GM21576 (cell line): ENCODE measurements around the gene QPCTL.
"Not testable (repeated sequence)": the region's sequence is repeated elsewhere in the genome, so short reads cannot be mapped to it uniquely, and the experiment has no call there.

ENCODE experiments used
- ATAC-seq: cut with Tn5 transposase; IDR thresholded peaks from one replicate; pipeline ENCODE4 v1.9.1; 2021; ENCODE audit warnings: mild to moderate bottlenecking, moderate library complexity; ENCODE audit not compliant: unreplicated experiment

QPCTL gene

DNA sequence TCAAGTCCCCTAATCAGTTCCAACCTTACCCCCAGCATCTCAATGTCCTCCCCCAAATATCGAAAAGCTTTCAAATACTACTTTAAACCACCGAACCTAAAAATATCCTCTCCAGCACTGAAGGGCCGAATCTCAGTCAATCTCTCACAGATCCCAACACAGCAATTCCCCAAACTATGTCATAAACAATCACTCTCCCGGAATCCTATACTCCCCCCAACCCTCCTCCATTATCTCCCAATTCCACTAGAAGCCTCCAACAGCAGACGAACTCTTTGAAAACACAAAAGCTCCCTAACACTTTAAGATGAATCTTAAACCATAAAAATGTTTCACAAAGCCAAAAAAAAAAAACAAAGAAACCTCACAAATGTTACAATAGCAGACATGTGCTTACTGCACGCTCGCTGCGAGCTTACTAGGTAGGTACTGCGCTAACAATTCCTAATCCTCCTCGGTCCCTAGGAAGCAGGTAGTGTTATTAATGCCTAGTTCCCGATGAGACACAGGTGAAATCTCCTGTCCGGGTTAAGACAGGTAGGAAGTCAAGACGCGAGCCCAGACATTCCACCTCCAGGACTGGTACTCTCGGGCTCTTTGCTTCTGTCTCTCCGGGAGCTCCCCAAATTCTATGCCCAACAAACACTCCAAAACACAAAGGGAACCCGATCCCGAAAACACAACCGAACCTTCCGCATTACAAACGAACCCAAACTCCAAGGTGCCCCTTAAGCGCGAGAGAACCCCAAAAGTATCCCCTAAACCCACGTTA is 24.1 kb downstream of the QPCTL start:
- ATAC-seq = no peak

DNA sequence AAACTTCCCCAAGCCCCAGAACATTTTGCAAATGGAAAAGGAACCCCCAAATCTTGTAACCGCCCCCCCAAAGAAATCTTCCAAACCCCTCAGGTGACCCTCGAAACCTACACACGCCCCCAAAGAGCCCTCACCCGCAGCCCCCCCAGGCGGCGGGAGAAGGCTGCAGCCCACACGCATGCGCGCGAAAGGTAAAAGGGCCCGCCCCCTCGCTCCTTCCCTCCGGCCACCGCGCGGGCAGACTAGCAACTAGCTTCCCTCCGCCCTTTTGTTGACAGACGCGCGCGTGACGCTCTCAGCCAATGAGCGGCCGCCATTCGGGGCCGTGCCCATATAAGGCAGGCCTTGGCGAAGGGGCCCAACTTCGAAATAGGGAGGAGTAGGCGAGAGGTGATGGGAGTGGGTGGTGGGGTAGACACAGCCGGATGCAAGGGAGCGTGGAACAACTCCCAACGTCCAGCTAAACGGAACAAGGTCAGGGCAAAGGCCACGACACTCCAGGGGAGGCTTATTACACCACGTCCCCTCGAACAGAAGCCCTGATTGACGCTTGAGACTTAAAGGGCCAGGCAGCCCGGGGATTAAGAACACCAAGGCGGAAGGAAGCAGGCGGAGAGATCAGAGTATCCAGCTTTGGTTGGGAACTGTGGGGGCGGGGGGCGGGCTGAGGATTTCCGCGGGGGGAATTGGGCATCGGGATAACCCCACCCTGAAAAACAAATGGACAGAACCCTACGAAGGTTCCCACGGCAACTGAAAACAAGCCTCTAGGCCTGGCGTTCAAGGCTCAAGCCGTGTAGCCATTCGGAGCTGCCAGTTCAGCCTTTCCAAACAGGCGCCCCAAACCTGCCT is 24.9 kb downstream of the QPCTL start:
- ATAC-seq = peak; percentile 87

DNA sequence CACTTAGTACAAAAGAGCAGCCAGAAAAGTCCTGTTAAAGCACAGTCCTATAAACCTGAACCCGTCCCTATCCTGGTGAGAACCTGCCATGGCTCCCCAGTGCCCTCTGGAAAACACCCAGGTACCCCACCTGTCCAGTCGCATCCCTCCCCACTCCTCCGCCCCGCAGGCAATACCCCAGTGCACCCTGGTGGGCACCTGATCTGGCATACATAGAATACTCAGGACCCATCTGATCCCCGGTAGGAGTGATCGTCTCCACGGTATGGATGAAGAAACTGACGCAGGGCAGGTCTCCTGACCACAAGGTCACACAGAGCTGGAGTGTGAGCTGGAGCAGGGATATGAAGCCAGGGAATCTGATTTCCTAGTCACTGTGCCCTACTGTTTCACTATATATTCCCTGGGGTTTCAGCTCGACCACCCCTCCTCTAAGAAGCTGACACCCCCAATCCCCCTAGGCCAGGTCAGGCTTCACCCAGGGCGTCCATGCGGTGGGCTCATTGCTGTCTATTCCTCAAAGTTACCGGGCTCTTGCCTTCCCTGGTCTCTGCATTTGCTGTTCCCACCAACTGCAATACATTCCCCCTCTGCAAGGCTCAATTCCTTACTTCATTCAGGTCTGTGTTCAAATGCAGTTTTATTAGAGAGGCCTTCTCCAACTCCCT is 25.7 kb downstream of the QPCTL start:
- ATAC-seq = peak; percentile 8

DNA sequence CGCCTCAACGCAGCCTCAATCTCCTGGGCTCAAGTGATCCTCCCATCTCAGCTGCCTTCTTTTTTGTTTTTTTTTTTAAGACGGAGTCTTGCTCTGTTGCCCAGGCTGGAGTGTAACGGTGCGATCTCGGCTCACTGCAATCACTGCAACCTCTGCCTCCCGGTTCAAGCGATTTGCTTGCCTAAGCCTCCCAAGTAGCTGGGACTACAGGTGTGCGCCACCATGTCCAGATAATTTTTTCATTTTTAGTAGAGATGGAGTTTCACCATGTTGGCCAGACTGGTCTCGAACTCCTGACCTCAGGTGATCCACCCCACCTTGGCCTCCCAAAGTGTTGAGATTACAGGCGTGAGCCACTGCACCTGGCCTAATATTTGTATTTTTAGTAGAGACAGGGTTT is 27.6 kb downstream of the QPCTL start:
- ATAC-seq = not testable (repeated sequence)

DNA sequence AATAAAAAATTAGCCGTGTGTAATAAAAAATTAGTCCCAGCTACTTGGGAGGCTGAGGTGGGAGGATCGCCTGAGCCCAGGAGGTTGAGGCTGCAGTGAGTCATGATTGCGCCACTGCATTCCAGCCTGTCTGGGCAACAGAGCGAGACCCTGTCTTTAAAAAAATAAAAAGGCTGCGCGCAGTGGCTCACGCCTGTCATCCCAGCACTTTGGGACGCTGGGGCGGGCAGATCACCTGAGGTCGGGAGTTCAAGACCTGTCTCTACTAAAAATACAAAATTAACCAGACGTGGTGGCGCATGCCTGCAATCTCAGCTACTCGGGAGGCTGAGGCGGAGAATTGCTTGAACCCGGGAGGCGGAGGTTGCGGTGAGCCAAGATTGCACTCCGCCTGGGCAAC is 36.2 kb downstream of the QPCTL start:
- ATAC-seq = not testable (repeated sequence)

DNA sequence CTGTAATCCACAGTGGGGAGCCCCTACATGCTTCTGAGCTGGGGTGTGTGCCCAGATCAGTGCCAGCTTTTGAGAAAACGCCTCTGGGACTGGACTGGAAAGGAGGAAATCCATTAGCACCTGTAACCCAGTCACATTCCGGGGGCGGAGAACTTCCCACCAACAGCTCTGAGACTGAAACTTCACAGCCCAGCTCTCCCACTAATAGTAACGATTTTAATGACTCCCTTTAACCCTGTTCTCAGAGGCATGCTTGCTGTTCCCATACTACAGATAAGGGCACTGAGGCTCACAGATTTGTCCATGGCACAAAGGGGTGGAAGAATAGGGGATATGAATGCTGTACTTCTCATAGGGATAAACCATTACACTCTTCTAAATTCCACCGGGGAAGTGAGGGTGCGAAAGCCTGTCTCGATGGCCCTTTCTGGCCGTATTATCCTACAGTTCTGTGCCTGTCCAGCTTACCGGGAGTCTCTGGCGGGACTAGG is 37.4 kb downstream of the QPCTL start:
- no peak for ATAC-seq

DNA sequence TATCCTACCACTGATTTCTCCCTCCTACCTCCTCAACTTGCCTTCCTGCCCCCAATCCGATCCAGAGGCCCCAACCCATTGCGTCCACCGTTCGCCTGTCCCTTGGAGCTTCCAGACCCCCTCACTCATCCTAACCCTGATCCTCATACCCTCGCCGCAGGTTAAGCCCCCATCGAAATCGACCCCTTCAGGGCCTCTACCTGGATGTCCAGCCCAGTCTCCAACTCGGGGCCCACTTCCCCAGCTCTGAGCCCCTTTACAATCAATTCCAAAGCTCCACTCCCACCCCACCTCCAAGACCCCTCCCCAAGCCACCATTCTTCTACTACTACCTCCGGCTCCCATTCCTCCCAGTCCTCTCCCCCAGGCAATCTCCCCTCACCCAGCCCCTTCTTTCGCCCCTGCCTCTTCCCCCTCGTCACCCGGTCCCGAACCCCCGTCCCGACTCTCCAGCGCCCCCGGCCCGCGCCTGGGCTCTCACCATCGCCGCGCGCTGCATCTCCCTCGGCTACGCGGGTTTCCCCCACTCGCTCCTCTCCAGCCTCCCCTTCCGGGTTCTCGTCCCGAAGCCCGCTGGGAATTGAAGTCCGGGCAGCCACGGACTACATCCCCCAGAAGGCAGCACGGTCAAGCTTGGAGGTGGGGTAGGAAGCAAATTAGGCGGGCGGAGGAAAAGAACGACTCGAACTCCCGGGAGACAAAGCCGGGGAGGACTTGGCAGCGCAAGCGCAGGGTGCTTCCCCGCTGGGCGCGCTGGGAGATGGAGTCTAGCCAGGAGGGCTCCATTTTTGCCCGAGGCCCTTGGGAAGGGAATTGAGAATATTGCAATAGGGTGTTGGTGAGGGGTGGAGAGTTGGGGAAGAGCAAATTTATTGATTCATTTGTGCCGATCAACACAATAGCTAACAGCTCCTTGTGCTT is 38.2 kb downstream of the QPCTL start, which contains the start of gene FBXO46:
FBXO46 (minus strand) TSS at position 529 of the 921 bp plus-strand sequence. CDS start 17,401 bp downstream, outside the sequence.
- peak; percentile 85 for ATAC-seq

DNA sequence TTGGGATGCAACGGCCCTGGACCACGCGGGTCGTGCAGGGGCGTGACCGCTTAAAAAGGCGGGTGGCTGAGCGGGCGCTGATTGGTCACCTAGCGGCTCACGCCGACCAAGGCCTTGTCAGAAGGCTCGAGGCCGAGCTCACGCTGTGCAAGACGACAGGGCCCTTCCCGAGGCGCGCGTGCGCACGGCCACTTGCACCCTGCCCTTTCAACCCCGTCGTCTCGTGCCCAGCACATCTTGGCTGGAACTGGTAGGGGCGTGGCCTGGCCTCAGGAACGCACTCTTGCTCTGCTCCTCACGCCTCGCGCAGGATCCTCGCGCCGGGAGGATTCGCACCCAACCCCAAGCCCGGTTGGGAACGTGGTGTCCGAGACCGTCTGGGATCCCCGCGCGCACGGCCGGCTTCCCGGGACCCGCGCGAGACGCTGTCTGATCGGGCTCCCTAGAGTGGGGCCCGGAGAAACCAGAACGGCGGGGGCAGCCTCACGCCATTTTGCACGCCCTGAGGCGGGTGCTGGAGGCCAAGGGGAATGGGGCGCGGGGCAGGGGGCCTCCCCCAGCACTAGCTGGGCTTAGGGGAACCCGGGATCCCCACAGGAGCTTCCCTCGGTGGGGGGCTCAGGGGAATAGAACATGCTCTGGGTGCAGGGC is 40.8 kb downstream of the QPCTL start, which contains the start of gene MEIOSIN:
MEIOSIN (plus strand) TSS at position 280 of the 651 bp plus-strand sequence. CDS start 1,938 bp downstream, outside the sequence.
- ATAC-seq = no peak

DNA sequence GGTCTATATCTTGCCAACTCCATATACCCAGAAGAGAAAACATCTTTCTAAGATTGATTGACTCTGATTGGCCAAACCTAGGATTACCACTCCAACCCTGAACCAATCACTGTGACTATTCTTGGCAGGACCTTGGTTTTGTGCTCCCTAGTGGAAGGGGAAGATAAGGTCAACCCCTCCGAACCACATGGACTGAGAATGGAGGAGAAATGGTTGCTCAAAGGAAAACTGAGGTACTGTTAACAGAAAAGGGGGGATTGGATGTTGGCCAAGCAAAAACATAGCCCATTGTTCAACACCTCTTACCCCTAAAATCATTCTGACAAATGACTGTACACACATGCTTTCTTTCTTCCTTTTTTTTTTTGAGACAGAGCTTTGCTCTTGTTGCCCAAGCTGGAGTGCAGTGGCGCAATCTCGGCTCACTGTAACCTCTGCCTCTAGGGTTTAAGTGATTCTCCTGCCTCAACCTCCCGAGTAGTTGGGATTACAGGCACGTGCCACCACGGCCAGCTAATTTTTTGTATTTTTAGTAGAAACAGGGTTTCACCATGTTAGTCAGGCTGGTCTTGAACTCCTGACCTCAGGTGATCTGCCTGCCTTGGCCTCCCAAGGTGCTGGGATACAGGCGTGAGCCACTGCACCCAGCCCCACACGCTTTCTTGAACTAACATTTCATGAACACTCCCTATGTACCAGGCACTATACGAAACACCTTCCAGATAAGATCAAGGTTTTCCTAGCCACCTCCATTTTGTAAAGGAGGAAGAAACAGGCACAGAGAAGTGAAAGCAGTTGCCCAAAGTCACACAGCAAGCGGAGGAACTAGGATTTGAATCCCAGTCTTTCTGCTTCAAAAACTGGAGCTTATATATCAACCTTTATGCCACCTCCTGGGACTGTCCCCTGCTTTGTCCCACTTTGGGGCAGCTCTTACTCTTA is 47.3 kb downstream of the QPCTL start:
- ATAC-seq = no peak

DNA sequence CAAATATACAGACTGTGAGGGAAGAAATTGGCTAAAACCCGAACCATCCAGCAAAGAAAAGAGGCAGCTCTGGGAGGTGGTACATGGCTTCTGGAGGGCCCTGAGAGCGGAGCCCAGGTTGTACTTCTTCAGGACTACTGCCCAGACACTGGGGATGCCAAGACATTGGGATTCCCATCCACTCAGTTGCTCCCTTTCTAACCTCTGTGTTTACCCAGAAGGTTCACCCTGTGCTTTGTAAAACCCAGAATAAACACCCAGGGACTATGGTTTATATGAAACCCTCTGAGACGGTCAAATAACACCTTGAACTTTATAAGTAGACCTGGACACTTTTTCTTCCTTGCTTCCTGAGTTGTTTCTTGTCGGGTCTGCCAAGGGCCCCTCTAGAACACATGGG is 50.5 kb downstream of the QPCTL start:
- ATAC-seq = no peak

DNA sequence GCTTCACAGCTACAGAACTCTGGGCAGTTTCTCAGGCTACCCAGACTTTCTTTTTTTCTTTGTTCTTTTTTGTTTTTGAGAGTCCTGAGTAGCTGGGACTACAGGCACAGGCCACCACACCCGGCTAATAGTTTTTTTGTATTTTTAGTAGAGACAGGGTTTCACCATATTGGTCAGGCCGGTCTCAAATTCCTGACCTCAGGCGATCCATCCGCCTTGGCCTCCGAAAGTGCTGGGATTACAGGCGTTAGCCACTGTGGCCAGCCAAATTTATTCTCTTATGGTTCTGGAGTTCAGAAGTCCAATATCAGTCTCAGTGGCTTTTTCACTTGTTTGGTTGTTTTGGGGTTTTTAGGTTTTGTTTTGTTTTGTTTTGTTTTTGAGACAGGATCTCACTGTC is 53.1 kb downstream of the QPCTL start:
- no peak for ATAC-seq

DNA sequence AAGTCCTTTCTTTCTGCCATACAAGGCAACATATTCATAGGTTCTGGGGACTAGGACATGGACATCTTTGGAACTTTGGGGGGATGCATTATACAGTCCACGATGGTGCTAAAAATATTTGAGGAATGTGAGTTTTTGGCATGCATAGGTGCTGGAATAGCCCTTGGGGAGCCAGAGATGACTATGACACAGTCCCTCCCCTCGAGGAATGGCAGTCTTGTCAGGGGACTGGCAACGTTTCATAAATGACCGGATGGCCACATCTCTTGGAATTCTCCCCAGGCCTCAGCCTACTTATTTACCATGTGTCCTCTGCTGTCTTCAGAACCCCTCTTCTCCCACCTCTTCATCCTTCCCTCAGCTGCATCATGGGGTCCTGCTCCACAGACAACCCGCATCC is 54.4 kb downstream of the QPCTL start:
- no peak for ATAC-seq

DNA sequence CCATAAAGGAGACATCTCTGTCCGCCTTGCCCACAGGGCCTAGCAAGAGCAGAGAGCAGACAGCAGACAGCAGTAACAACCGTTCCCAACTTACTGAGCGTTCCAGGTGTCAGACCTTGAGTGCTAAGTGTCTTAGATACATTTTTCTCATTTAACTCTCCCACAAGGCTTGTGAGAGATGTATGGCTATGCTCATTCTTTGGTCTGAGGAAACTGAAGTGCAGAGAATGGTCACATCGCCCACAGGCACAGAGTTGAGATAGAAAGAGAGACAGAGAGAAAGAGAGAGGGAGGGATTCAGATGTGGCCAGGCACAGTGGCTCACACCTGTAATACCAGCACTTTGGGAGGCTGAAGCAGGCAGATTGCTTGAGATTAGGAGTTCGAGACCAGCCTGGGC is 55.0 kb downstream of the QPCTL start:
- ATAC-seq = no peak

DNA sequence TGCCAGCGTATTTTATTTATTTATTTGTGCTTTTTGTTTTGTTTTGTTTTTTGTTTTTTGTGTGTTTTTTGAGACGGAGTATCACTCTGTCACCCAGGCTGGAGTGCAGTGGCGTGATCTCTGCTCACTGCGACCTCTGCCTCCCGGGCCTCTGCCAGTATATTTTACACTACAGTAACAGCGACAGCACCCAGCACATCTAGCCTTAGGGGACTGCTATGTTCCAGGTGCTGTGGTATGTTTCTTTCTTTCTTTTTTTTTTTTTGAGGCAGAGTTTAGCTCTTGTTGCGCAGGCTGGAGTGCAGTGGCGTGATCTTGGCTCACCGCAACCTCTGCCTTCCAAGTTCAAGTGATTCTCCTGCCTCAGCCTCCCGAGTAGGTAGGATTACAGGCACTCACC is 59.0 kb downstream of the QPCTL start:
- ATAC-seq = not testable (repeated sequence)

DNA sequence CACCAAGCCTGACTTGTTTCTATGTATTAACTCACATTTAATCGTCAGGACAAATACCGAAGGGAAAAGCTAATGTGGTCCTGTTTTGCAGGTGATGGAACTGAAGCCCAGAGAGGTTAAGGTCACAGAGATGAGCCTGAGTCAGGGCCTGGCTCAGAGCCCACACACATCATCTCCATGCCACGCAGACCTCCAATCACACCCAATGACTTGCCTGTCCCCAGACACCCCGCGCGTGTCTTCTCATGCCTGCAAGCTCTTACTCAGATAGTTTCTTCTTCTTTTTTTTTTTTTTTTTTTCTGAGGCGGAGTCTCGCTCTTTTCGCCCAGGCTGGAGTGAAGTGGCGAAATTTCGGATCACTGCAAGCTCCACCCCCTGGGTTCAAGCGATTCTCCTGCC is 60.2 kb downstream of the QPCTL start:
- ATAC-seq = no peak

DNA sequence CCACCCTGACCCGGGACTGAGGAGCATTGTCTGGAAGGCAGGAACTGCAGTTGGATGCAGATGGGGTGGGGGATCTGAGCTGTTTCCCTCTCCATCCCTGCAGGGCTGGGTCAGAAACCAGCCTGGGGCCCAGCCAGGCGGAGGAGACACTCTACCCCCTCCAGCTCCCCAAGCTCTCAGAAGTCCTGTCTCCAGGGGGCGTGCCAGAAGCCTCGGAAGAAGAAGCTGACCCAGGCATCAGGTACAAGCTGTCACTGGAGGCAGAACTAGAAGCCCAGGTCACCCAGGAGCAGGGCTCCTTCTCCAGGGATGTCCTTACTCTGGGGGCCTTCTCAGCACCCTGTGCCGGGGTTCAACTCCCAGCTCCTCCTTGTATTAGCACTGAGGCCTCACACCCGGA is 61.1 kb downstream of the QPCTL start:
- ATAC-seq = no peak
